HTERT RPE-1 (cell line): ENCODE results near the gene ARHGEF38.

ENCODE experiments used
- in situ Hi-C: fragments of 300-500 bp; cut with MboI; formaldehyde crosslinking; loops from 4 replicates; pipeline ENCODE4 v1.14.3; 2020; ENCODE audit warnings: low sequenced_read_pairs

The ARHGEF38 gene, protein sequence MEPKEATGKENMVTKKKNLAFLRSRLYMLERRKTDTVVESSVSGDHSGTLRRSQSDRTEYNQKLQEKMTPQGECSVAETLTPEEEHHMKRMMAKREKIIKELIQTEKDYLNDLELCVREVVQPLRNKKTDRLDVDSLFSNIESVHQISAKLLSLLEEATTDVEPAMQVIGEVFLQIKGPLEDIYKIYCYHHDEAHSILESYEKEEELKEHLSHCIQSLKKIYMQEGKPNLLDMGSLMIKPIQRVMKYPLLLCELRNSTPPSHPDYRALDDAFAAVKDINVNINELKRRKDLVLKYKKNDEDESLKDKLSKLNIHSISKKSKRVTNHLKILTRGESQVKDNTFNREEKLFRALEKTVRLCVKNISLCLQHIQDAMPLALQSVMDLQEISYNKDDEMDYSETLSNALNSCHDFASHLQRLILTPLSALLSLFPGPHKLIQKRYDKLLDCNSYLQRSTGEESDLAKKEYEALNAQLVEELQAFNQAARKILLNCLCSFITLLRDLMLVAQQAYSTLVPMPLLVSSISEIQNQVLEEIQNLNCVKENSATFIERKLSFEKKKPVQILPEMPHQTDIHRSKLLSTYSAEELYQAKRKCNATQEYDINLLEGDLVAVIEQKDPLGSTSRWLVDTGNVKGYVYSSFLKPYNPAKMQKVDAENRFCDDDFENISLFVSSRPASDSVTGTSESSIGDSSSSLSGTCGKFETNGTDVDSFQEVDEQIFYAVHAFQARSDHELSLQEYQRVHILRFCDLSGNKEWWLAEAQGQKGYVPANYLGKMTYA

DNA sequence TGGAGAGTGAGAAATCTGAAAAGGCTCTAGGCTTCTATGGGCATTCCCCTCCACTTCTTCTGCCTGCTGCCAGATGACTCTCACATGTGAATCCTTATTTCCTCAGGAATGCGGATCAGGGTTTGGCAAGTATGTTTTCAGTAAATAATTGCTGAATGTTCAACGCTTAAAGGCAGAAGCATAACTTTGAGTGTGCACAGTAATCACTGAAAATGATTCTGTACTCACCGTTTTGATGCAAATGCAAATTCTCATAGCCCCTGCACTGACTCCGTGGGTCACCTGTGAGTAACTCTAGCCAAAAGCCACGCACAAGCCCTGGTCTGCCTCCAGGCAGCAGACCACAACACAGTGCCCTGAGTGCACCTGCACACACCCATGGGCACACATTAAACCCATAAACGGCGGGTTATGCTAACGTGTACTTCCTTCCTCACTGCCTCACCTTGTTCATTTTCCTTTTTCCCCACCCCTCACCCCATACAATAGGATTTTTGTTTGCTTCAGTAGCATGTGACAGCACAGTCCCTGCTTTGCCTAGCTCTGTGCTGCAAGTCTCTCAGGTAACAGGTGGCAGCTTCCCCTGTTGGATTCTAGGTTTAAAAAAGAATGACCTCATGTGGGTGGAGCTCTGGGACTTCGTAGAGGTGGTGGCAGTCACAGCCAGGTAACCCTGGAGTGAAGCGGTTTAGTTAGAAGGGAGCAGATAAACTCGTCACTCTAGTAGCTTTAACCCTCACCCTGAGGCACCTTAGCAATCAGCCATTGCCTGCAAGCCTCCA lies at the start of gene ARHGEF38:
ARHGEF38 (plus strand) TSS at position 656 of the 782 bp plus-strand sequence. CDS start 146 bp downstream, outside the sequence.
- in situ Hi-C loops: no loop called here

DNA sequence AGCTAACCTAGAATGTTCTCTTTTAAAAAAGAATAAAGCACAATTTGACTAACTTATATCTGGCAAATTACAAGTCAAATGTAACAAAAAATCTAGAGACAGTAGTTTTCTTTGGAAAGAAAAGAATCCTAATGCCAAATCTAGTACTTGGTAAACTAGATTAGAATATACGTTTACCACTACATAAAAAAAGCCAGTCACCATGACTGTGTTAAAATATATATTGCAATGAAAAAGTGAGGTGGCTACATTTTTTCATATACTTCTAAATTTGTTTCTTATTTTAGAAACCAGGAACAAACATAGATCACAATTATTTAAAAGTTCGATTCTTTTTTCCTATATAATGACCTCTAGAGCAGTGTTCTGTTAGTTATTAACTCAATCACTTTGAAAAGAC lies 48.9 kb upstream of the ARHGEF38 start:
- in situ Hi-C loops: no loop called here

GRCh38 chr4:105504744-105505143 lies 47.7 kb upstream of the ARHGEF38 start:
- in situ Hi-C loops: no loop called here

DNA sequence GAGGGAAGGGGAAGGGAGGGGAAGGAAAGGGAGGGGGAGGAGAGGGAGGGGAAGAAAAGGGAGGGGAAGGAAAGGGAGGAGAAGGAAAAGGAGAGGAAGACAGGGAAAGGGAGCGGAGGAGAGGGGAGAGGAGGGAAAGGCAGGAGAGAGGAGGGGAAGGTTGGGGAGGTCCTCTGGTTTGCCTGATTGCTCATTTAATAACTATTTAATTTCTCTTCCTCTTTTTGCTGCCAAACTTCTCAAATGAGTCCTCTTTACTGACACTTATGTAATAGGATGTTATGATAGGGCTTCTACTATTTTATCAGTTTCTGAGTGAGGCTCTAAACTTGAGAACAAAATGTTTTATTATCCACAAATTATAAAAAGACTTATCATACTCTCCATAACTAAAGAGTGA lies 43.1 kb upstream of the ARHGEF38 start:
- in situ Hi-C loops: no loop called here

DNA sequence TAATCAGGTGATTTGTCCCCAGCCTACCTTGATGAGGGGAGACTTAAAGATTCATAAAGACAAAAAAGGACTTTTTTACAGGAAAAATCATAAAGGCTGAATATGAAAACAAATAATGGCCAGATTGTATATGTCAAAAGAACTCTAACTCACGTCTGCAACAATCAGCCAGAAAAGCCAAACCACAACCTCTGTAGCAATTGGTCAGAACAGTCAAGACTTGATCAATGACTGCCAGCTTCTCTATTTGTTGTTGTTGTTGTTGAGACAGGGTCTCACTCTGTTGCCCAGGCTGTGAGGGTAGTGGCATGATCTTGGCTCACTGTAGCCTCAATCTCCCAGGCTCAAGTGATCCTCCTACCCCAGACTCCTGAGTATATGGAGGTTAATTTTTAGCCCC lies 42.7 kb upstream of the ARHGEF38 start:
- in situ Hi-C loops: no loop called here

- in situ Hi-C loops: no loop called here
These were observed 42.2 kb upstream of the ARHGEF38 start for GRCh38 chr4:105510245-105510644.

GRCh38 chr4:105520819-105521790 lies 31.3 kb upstream of the ARHGEF38 start:
- in situ Hi-C loops: no loop called here

DNA sequence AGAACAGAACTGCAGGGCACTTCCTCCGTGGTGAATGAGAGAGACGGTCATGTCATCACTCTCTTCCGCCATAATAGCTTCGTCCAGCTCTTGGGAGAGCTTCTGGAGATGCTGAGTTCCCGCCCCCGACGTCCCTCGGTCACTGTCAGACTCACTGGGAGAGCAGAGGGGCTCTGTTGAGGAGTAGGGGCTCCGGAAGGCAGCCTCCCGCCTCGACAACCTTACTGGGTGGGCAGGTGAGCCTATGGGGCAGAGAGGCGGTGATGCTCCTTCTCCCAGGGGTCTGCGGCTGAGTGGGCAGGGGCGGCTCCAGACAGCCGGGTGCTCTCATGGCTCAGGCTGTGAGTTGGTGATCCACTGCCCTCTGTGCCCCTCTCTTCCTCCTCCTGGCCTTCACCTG lies 25.8 kb upstream of the ARHGEF38 start:
- in situ Hi-C loops: no loop called here

DNA sequence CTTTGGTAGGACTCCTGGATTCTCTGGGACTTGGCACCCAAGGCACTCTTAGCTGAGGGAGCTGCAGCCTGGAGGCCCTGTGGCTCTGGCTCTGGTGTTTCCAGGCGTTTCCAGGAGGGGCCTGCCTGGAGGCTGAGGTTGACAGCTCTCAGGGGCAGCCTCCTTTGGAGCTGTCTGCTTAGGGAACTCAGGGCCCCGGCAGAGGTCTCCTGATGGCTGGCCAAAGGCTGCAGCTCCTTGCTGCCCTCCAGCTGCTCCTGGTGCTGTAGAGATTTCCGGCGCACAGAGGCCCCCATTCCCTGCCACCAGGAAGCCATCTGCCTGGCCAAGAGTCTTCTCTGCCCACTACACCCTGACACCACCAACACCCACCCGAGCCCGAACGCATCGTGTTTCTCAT lies 25.3 kb upstream of the ARHGEF38 start:
- in situ Hi-C loops: no loop called here

DNA sequence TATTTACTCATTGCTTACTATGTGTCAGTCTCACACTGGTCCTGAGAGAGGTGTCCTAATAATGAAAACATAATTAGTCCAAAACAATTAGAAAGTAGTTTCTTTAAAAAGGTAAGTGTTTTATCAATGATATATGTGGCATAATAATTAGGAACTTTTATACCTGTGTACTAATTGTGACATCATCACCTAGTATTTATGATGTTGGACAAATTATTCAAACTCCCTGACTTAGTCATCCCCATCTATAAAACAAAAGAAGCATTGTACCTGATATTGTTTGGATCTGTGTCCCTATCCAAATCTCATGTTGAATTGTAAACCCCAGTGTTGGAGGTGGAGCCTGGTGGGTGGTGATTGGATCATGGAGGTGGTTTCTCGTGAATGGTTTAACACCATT lies 15.8 kb upstream of the ARHGEF38 start:
- in situ Hi-C loops: no loop called here

DNA sequence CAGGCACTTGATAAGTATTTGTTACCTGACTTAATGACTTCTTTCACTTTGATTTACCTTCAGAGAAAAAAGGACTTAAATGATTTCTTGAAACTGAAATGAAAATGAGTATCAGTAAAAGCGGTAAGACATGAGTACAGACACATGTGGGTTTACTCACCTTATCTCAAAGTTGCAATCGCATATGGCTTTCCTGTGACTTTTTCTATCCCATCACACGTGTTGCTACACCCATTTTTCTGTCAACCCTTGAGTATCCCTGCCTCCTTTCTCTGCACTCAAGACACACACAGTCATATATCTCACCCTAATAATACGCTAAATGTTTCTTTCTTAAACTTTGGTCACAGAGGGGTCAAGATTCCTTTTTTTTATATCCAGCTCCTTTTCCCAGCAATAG lies 11.0 kb upstream of the ARHGEF38 start:
- in situ Hi-C loops: no loop called here

GRCh38 chr4:105542039-105542438 lies 10.4 kb upstream of the ARHGEF38 start:
- in situ Hi-C loops: no loop called here

DNA sequence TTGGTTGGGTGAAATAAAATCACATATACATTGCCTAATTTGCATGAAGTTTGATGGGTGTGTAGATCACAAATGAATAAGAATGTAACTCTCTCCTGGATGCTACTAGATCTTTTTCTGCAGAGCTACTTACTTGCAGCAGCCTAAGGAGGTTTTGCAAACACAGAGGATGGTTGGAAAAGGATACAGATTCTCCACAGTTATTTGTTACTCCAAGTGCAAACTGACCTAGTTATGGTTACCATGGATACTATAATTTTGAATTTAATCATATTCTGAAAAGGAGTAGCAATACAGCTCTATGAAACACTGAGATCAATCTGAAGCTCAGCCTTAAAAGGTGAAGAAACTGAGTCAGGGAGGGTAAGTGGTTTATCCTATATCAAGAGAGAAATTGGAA lies 9.1 kb upstream of the ARHGEF38 start:
- in situ Hi-C loops: no loop called here

- in situ Hi-C loops: no loop called here
These were observed 8.5 kb upstream of the ARHGEF38 start for GRCh38 chr4:105543881-105544280.

GRCh38 chr4:105544520-105545286 lies 7.7 kb upstream of the ARHGEF38 start:
- in situ Hi-C loops: no loop called here

GRCh38 chr4:105546086-105546485 lies 6.3 kb upstream of the ARHGEF38 start:
- in situ Hi-C loops: no loop called here

GRCh38 chr4:105547769-105548168 lies 4.7 kb upstream of the ARHGEF38 start:
- in situ Hi-C loops: no loop called here

- in situ Hi-C loops: no loop called here
These were observed 3.9 kb upstream of the ARHGEF38 start for GRCh38 chr4:105548483-105548882.

DNA sequence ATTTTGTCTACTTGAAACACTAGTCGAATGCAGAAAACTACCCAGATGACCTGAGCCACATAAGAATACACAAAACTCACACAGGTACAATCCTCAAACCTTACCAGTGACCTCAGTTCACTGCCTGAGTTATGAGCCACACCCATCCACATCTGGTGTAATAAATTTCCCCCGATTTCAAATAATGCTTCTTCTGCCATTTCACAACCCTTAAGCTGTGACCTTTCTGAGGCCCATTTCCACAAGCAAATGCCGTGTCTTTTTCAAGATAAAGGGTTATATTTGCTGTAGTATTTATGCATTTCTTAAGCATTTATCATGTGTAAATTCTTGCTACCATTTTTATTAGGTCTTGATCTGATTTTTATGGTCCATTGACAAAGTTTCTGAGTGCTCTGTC lies 1.8 kb upstream of the ARHGEF38 start:
- in situ Hi-C loops: no loop called here

DNA sequence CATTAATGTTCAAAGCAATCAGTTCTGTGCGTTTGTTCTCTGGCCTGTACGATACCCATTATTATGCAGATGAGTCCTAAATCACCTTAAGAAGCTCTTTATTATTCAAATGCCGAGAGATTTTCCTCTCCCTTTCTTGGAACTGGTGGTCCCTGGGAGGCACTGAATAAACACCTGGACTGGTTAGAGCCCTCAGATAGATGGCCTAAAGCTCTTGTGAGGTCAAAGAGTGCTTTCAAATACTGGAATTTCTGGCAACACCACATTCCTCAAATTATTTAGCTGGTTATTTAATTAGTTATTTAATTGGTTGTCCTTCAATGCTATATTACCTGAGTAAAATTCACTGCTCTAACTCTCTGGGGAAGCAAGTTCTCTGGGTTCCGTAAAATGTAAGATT lies 3.0 kb downstream of the ARHGEF38 start:
- in situ Hi-C loops: no loop called here
